HCT116 (cell line): Measurements from ENCODE around the gene C4orf50. TPM values are rescaled to one million over a fixed set of nuclear protein-coding genes. Genes with fewer than 3 reads are reported as not detected.

ENCODE experiments used
- ATAC-seq: fragments of 200-7000 bp; cut with Tn5 transposase; 2 replicates; pipeline ENCODE4 v1.9.1; 2020; ENCODE audit warnings: mild to moderate bottlenecking, moderate library complexity
- BruUV-seq: library from RNA; stranded (reverse); fragments of 400-500 nt; replicated peaks from 2 replicates; lab custom pipeline; 2021; lab: Mats Ljungman, UMichigan
- CTCF ChIA-PET: fragments of 300-600 bp; sonication (Branson Sonifier 250); formaldehyde crosslinking; loops from one replicate; lab custom pipeline; 2021; ENCODE audit warnings: antibody characterized with exemption; lab: Charles Lee
- POLR2A ChIA-PET: fragments of 300-600, 350-600 bp; sonication (Branson Sonifier 250); formaldehyde crosslinking; loops from one replicate; lab custom pipeline; 2021; ENCODE audit warnings: antibody characterized with exemption; lab: Charles Lee
- RAD21 ChIA-PET, 2 experiments: fragments of 300-600 bp; sonication (Branson Sonifier 250); formaldehyde crosslinking; loops; one replicate each; lab custom pipeline; 2023; ENCODE audit warnings: low total read pairs in 2 of 2; ENCODE audit not compliant: uncharacterized antibody in 2 of 2, unreplicated experiment in 2 of 2, low non-redundant PET in 1 of 2; lab: Charles Lee
- DNase-seq: peaks from one replicate; pipeline ENCODE4 v3.0.0-alpha.2; 2010; ENCODE audit warnings: low read depth, low spot score
- H2AFZ ChIP-seq: fragments of 200-600 bp; shearing (Covaris generic), sonication (generic); 2 replicates; pipeline ENCODE4 v1.6.1; 2017; ENCODE audit warnings: low read depth, mixed run types, mixed read lengths, antibody characterized with exemption, low read length; ENCODE audit not compliant: poor library complexity, severe bottlenecking
- H3K27ac ChIP-seq: 2 replicates; pipeline ENCODE4 v1.5.1; 2012; ENCODE audit warnings: low read depth, low read length
- H3K27me3 ChIP-seq: fragments of 200-600 bp; sonication (generic); 2 replicates; pipeline ENCODE4 v1.6.1; 2016; ENCODE audit warnings: mixed run types, low read length, mixed read lengths; ENCODE audit not compliant: insufficient read depth
- H3K36me3 ChIP-seq, 2 experiments: fragments of 200-500 bp in 1 of 2; fragments of 200-600 bp in 1 of 2; sonication (Bioruptor generic) in 1 of 2; sonication (generic) in 1 of 2; 2 replicates each; pipeline versions ENCODE4 v1.5.1 to v1.6.1; 2014 to 2016; ENCODE audit warnings: low read length in 2 of 2, inconsistent platforms in 1 of 2, mixed read lengths in 1 of 2, mixed run types in 1 of 2; ENCODE audit not compliant: insufficient read depth in 2 of 2, control insufficient read depth in 1 of 2
- H3K4me1 ChIP-seq, 2 experiments: fragments of 200-600 bp in 1 of 2; sonication (generic) in 1 of 2; 2 replicates each; pipeline versions ENCODE4 v1.5.1 to v1.6.1; 2012 to 2017; ENCODE audit warnings: low read length in 2 of 2, inconsistent platforms in 1 of 2, mild to moderate bottlenecking in 1 of 2, mixed read lengths in 1 of 2, mixed run types in 1 of 2, moderate library complexity in 1 of 2; ENCODE audit not compliant: insufficient read depth in 2 of 2, control insufficient read depth in 1 of 2
- H3K4me2 ChIP-seq: fragments of 200-600 bp; sonication (generic); 2 replicates; pipeline ENCODE4 v1.6.1; 2017; ENCODE audit warnings: mixed run types, low read length, mixed read lengths
- H3K4me3 ChIP-seq, 2 experiments: fragments of 200-600 bp in 1 of 2; sonication (generic) in 1 of 2; replicated peaks in 1 of 2; 2 replicates each; pipeline ENCODE4 v1.5.1; 2011 to 2016; ENCODE audit warnings: low read length in 2 of 2, control low read depth in 1 of 2, low read depth in 1 of 2, mild to moderate bottlenecking in 1 of 2, mixed read lengths in 1 of 2, mixed run types in 1 of 2
- H3K79me2 ChIP-seq: fragments of 200-600 bp; sonication (generic); 2 replicates; pipeline ENCODE4 v1.6.1; 2017; ENCODE audit warnings: mild to moderate bottlenecking, mixed run types, low read length, moderate library complexity, mixed read lengths; ENCODE audit not compliant: insufficient read depth
- H3K9ac ChIP-seq: fragments of 200-600 bp; sonication (generic); 2 replicates; pipeline ENCODE4 v1.6.1; 2016; ENCODE audit warnings: low read length, mixed read lengths
- H3K9me2 ChIP-seq: fragments of 200-600 bp; sonication (generic), shearing (Covaris generic); 2 replicates; pipeline ENCODE4 v1.6.1; 2017; ENCODE audit warnings: mixed run types, mild to moderate bottlenecking, moderate library complexity; ENCODE audit not compliant: insufficient read depth
- H3K9me3 ChIP-seq, 2 experiments: fragments of 200-500 bp in 1 of 2; fragments of 200-600 bp in 1 of 2; sonication (Bioruptor generic) in 1 of 2; sonication (generic) in 1 of 2; 2 replicates each; pipeline ENCODE4 v1.6.1; 2014 to 2017; ENCODE audit warnings: low read length in 2 of 2, mixed read lengths in 2 of 2, inconsistent platforms in 1 of 2, low read depth in 1 of 2, mild to moderate bottlenecking in 1 of 2, mixed run types in 1 of 2, moderate library complexity in 1 of 2; ENCODE audit not compliant: control insufficient read depth in 1 of 2, insufficient read depth in 1 of 2
- H4K20me1 ChIP-seq: fragments of 200-600 bp; sonication (generic), shearing (Covaris generic); 2 replicates; pipeline ENCODE4 v1.6.1; 2017; ENCODE audit warnings: mixed run types, mild to moderate bottlenecking, moderate library complexity; ENCODE audit not compliant: insufficient read depth
- ATF3 ChIP-seq: IDR thresholded peaks from 2 replicates; pipeline ENCODE4 v1.6.1; 2012
- CEBPB ChIP-seq: IDR thresholded peaks from 2 replicates; pipeline ENCODE4 v1.6.1; 2012; ENCODE audit warnings: low read depth
- CTCF ChIP-seq, 3 experiments: fragments of 200-600 bp in 1 of 3; sonication (generic) in 1 of 3; IDR thresholded peaks in 2 of 3; conservative IDR thresholded peaks in 1 of 3; 2 replicates each; pipeline ENCODE4 v1.5.1; 2012 to 2017; ENCODE audit warnings: low read depth in 2 of 3, low read length in 2 of 3, antibody characterized with exemption in 1 of 3, borderline replicate concordance in 1 of 3, control low read depth in 1 of 3, mild to moderate bottlenecking in 1 of 3, mixed read lengths in 1 of 3, mixed run types in 1 of 3, moderate library complexity in 1 of 3; ENCODE audit not compliant: insufficient read depth in 1 of 3
- EGR1 ChIP-seq: IDR thresholded peaks from 2 replicates; pipeline ENCODE4 v1.6.1; 2012; ENCODE audit warnings: low read depth
- ELF1 ChIP-seq: IDR thresholded peaks from 2 replicates; pipeline ENCODE4 v1.6.1; 2012; ENCODE audit warnings: low read depth, borderline replicate concordance
- EZH2 ChIP-seq: fragments of 200-600 bp; sonication (generic); IDR thresholded peaks from 2 replicates; pipeline ENCODE4 v1.6.1; 2017; ENCODE audit warnings: antibody characterized with exemption, mixed run types
- POLR2AphosphoS5 ChIP-seq: IDR thresholded peaks from 2 replicates; pipeline ENCODE4 v1.6.1; 2011; ENCODE audit warnings: mild to moderate bottlenecking, low read depth, low read length, moderate library complexity
- SP1 ChIP-seq: IDR thresholded peaks from 2 replicates; pipeline ENCODE4 v1.6.1; 2012; ENCODE audit warnings: low read depth
- TCF7L2 ChIP-seq: IDR thresholded peaks from 2 replicates; pipeline ENCODE4 v1.7.0; 2011; ENCODE audit warnings: borderline replicate concordance, inconsistent platforms; ENCODE audit not compliant: insufficient read depth, insufficient read length; ENCODE audit errors: extremely low read depth
- YY1 ChIP-seq: IDR thresholded peaks from 2 replicates; pipeline ENCODE4 v1.6.1; 2011; ENCODE audit warnings: low read length, low read depth, moderate library complexity, mild to moderate bottlenecking; ENCODE audit not compliant: insufficient replicate concordance; ENCODE audit errors: extremely low read depth
- ZFX ChIP-seq: fragments of 450-650 bp; IDR thresholded peaks from 2 replicates; pipeline ENCODE4 v1.6.1; 2017
- ZNF274 ChIP-seq: fragments of 200-500 bp; sonication (Bioruptor generic); IDR thresholded peaks from 2 replicates; pipeline ENCODE4 v1.6.1; 2014; ENCODE audit warnings: mild to moderate bottlenecking, low read depth, low read length, inconsistent platforms
- intact Hi-C: fragments of 100-400 bp; cut with micrococcal nuclease; formaldehyde crosslinking; loops from 2 replicates; pipeline ENCODE4 v1.10.0; 2022
- total RNA-seq: library from RNA; stranded (reverse); gene quantifications from one replicate; pipeline ENCODE4 v1.2.1, GENCODE V29; 2021; ENCODE audit not compliant: unreplicated experiment

C4orf50 gene
- total RNA-seq, 1 experiment from 2014 or later, result not detected

- ChIA-PET RAD21 (no interaction called here), POLR2A (no interaction called here)
- no TSS peak for BruUV-seq
These were observed 100.6 kb downstream of the C4orf50 start for GRCh38 chr4:5917672-5918071.

More at GRCh38 chr4:5917672-5918071, 100.6 kb downstream of the C4orf50 start:
- no peak for DNase-seq
- TF ChIP-seq POLR2AphosphoS5, result no peak
- TF ChIP-seq ELF1, result no peak
- TF ChIP-seq CTCF (IDR thresholded peaks at IDR 0.05 in 2 of 3, conservative IDR thresholded peaks at IDR 0.05 in 1 of 3; ENCODE audit: borderline replicate concordance in 1 of 3, insufficient read depth in 1 of 3, low read depth in 2 of 3, low read length in 2 of 3), result no peak
- TF ChIP-seq ATF3, result no peak
- TF ChIP-seq YY1, result no peak
- TF ChIP-seq ZNF274, result no peak
- TF ChIP-seq CEBPB, result no peak
- no peak for TF ChIP-seq EZH2
- no peak for TF ChIP-seq SP1
- TF ChIP-seq TCF7L2, result no peak
- no peak for TF ChIP-seq ZFX
- TF ChIP-seq EGR1, result no peak
- no peaks in the 10 kb centered on the region for H3K79me2 ChIP-seq
- intact Hi-C loops, result no loop called here
- peaks cover 27% of the 10 kb centered on the region for H3K27me3 ChIP-seq
- H3K9me3 ChIP-seq, result no peaks in the 10 kb centered on the region
- H3K4me1 ChIP-seq, result no peaks in the 10 kb centered on the region; a peak in 1 of 4 replicates
- H3K36me3 ChIP-seq, result no peaks in the 10 kb centered on the region
- H3K4me3 ChIP-seq, result no peak overlapping the region
- no peak overlapping the region for H2AFZ ChIP-seq
- CTCF ChIA-PET, result no interaction called here
- H3K4me2 ChIP-seq, result no peak overlapping the region
- no peak overlapping the region for H3K27ac ChIP-seq
- H4K20me1 ChIP-seq, result no peaks in the 10 kb centered on the region
- H3K9ac ChIP-seq, result no peak overlapping the region
- ATAC-seq, result no peak
- no peaks in the 10 kb centered on the region for H3K9me2 ChIP-seq
